Measurements from ENCODE around the gene ITGA8.

- TF ChIP-seq CTCF (IDR thresholded peaks at IDR 0.05; ENCODE audit: low read length) (no peak), EZH2 (IDR thresholded peaks at IDR 0.05; ENCODE audit: borderline replicate concordance, low read length) (no peak)
Observed at GRCh38 chr10:15625261-15625660, 94.5 kb downstream of the ITGA8 start.

Measured in OCI-LY1 (cell line).